IMR-90 (cell line): ENCODE measurements around the gene USP17L11. TPM values are rescaled to one million over a fixed set of nuclear protein-coding genes. Genes with fewer than 3 reads are reported as not detected.
"Not testable (repeated sequence)": the region's sequence is repeated elsewhere in the genome, so short reads cannot be mapped to it uniquely, and the experiment has no call there.

Source experiments
- ATAC-seq: fragments of 200-7000 bp; cut with Tn5 transposase; 2 replicates; pipeline ENCODE4 v1.9.1; 2020; ENCODE audit warnings: low read depth, mild to moderate bottlenecking, moderate library complexity
- Bru-seq: library from RNA; stranded (reverse); fragments of 400-500 nt; gene quantifications from one replicate; lab custom pipeline; 2021; lab: Mats Ljungman, UMichigan
- BruChase-seq, 2 experiments: library from RNA; stranded (reverse); fragments of 400-500 nt; gene quantifications; one replicate each; lab custom pipeline; 2021; lab: Mats Ljungman, UMichigan
- BruUV-seq: library from RNA; stranded (reverse); fragments of 400-500 nt; replicated peaks from 2 replicates; lab custom pipeline; 2021; lab: Mats Ljungman, UMichigan
- CTCF ChIA-PET: fragments of 300-600 bp; formaldehyde crosslinking; extraction: SDS; loops from one replicate; lab custom pipeline; 2021; ENCODE audit warnings: antibody characterized with exemption; lab: Yijun Ruan, JAX
- POLR2A ChIA-PET: fragments of 300-600 bp; sonication (Branson Sonifier 250); formaldehyde crosslinking; loops from one replicate; lab custom pipeline; 2022; ENCODE audit warnings: antibody characterized with exemption; ENCODE audit not compliant: unreplicated experiment; lab: Charles Lee
- DNase-seq: peaks from one replicate; pipeline ENCODE4 v3.0.0; 2013
- H2AFZ ChIP-seq: replicated peaks from 2 replicates; pipeline ENCODE3; 2013; ENCODE audit warnings: low read length, mild to moderate bottlenecking; ENCODE audit not compliant: poor library complexity
- H2AK5ac ChIP-seq: 2 replicates; pipeline ENCODE4 v1.6.1; 2013; ENCODE audit warnings: low read depth, low read length, inconsistent platforms
- H2AK9ac ChIP-seq: replicated peaks from 2 replicates; pipeline ENCODE3; 2013; ENCODE audit warnings: mild to moderate bottlenecking, low read depth, low read length, moderate library complexity; ENCODE audit not compliant: poor library complexity
- H2BK120ac ChIP-seq: 2 replicates; pipeline ENCODE4 v1.6.1; 2013; ENCODE audit warnings: low read depth, low read length, inconsistent platforms
- H2BK15ac ChIP-seq: 3 replicates; pipeline ENCODE4 v1.6.1; 2013; ENCODE audit warnings: low read depth, low read length, inconsistent platforms
- H2BK20ac ChIP-seq: 2 replicates; pipeline ENCODE4 v1.6.1; 2013; ENCODE audit warnings: low read depth, mild to moderate bottlenecking, inconsistent platforms, low read length, moderate library complexity
- H2BK5ac ChIP-seq: 2 replicates; pipeline ENCODE4 v1.6.1; 2013; ENCODE audit warnings: mild to moderate bottlenecking, low read depth, low read length, inconsistent platforms; ENCODE audit not compliant: poor library complexity, severe bottlenecking
- H3K14ac ChIP-seq: replicated peaks from 2 replicates; pipeline ENCODE4 v1.6.1; 2013; ENCODE audit warnings: low read depth, low read length, inconsistent platforms
- H3K18ac ChIP-seq: 2 replicates; pipeline ENCODE4 v1.6.1; 2013; ENCODE audit warnings: low read depth, low read length, control low read depth
- H3K23ac ChIP-seq: 2 replicates; pipeline ENCODE4 v1.6.1; 2013; ENCODE audit warnings: low read depth, low read length, inconsistent platforms
- H3K27ac ChIP-seq: 2 replicates; pipeline ENCODE4 v1.5.1; 2013; ENCODE audit warnings: mild to moderate bottlenecking, control low read depth, low read length; ENCODE audit not compliant: insufficient read depth
- H3K27me3 ChIP-seq: 2 replicates; pipeline ENCODE4 v1.6.1; 2013; ENCODE audit warnings: low read length; ENCODE audit not compliant: control insufficient read depth, insufficient read depth
- H3K36me3 ChIP-seq: 2 replicates; pipeline ENCODE4 v1.6.1; 2013; ENCODE audit warnings: low read length, mixed read lengths; ENCODE audit not compliant: control insufficient read depth, insufficient read depth
- H3K4ac ChIP-seq: 2 replicates; pipeline ENCODE4 v1.6.1; 2013; ENCODE audit warnings: low read depth, low read length, inconsistent platforms
- H3K4me1 ChIP-seq: 2 replicates; pipeline ENCODE4 v1.6.1; 2013; ENCODE audit warnings: low read length, mixed read lengths; ENCODE audit not compliant: control insufficient read depth, insufficient read depth
- H3K4me2 ChIP-seq: 2 replicates; pipeline ENCODE4 v1.6.1; 2013; ENCODE audit warnings: low read depth, mild to moderate bottlenecking, control low read depth, low read length, moderate library complexity
- H3K4me3 ChIP-seq: 2 replicates; pipeline ENCODE4 v1.5.1; 2013; ENCODE audit warnings: low read depth, mild to moderate bottlenecking, control low read depth, low read length, moderate library complexity; ENCODE audit not compliant: insufficient read depth
- H3K56ac ChIP-seq: 2 replicates; pipeline ENCODE4 v1.6.1; 2013; ENCODE audit warnings: low read length, inconsistent platforms; ENCODE audit not compliant: insufficient read depth; ENCODE audit errors: extremely low read depth
- H3K79me1 ChIP-seq, 2 experiments: 2 replicates each; pipeline ENCODE4 v1.6.1; 2013; ENCODE audit warnings: low read length in 2 of 2, inconsistent platforms in 1 of 2, low read depth in 1 of 2
- H3K9ac ChIP-seq: 2 replicates; pipeline ENCODE4 v1.6.1; 2013; ENCODE audit warnings: low read depth, low read length, control low read depth
- H3K9me1 ChIP-seq: 2 replicates; pipeline ENCODE4 v1.6.1; 2013; ENCODE audit warnings: low read length, inconsistent platforms; ENCODE audit not compliant: insufficient read depth
- H3K9me3 ChIP-seq: 2 replicates; pipeline ENCODE4 v1.6.1; 2013; ENCODE audit warnings: low read length; ENCODE audit not compliant: control insufficient read depth, insufficient read depth
- H4K20me1 ChIP-seq: 2 replicates; pipeline ENCODE4 v1.6.1; 2013; ENCODE audit warnings: low read length, inconsistent platforms; ENCODE audit not compliant: insufficient read depth
- H4K5ac ChIP-seq: 2 replicates; pipeline ENCODE4 v1.6.1; 2013; ENCODE audit warnings: mild to moderate bottlenecking, low read depth, low read length, control low read depth
- H4K8ac ChIP-seq, 2 experiments: 2 replicates each; pipeline ENCODE4 v1.6.1; 2013; ENCODE audit warnings: low read depth in 2 of 2, low read length in 2 of 2, control low read depth in 1 of 2, inconsistent platforms in 1 of 2
- H4K91ac ChIP-seq: 2 replicates; pipeline ENCODE4 v1.6.1; 2013; ENCODE audit warnings: low read depth, low read length, inconsistent platforms; ENCODE audit not compliant: insufficient read depth
- WGBS, 2 experiments: methylation state at CpG; one replicate each; pipeline versions ENCODE4 v1.1.5 to v1.1.7; 2013; ENCODE audit warnings: missing lambda C conversion rate in 2 of 2; ENCODE audit not compliant: insufficient read length in 1 of 2; ENCODE audit errors: extremely low coverage in 2 of 2; 5-methylcytosine and 5-hydroxymethylcytosine counted together
- dilution Hi-C: fragments of 300-500 bp; cut with HindIII; formaldehyde crosslinking; loops from one replicate; pipeline ENCODE4 v1.14.3; 2018; ENCODE audit warnings: low sequenced_read_pairs; ENCODE audit not compliant: unreplicated experiment
- in situ Hi-C: fragments of 300-500 bp; cut with MboI; formaldehyde crosslinking; loops from 3 replicates; pipeline ENCODE4 v1.14.3; 2019; ENCODE audit warnings: low sequenced_read_pairs, inconsistent platforms, mixed read lengths
- intact Hi-C: fragments of 100-400 bp; cut with micrococcal nuclease; formaldehyde crosslinking; loops from 2 replicates; pipeline ENCODE4 v1.10.0; 2022
- long read RNA-seq: library from polyadenylated mRNA; unstranded; transcript quantifications from one replicate; pipeline ENCODE4 v2.0.0, GENCODE V29; 2021; ENCODE audit not compliant: unreplicated experiment
- polyA plus RNA-seq, 3 experiments: library from polyadenylated mRNA; depleted of rRNA; stranded (reverse); fragments of >200 nt; gene quantifications; 2 replicates each; pipeline ENCODE4 v1.2.3, GENCODE V29; 2012; ENCODE audit warnings: low replicate concordance in 1 of 3
- total RNA-seq: library from RNA; depleted of rRNA; stranded (reverse); fragments of >200 nt; gene quantifications from 2 replicates; pipeline ENCODE4 v1.2.3, GENCODE V29; 2012; rRNA removed

USP17L11 gene
- total RNA-seq (not detected in 2 replicates), polyA plus RNA-seq (2012; rRNA removed) (not detected in 2 replicates), Bru-seq, nascent RNA (not detected), BruChase-seq, experiment 1, labeled RNA remaining after a 6-hour chase (not detected), BruChase-seq, experiment 2, labeled RNA remaining after a 2-hour chase (not detected)
- polyA plus RNA-seq (2012; cell fraction: cytosol; rRNA removed) = not detected in 2 replicates
- not detected in 2 replicates for polyA plus RNA-seq (2012; cell fraction: nucleus; rRNA removed; ENCODE audit: low replicate concordance)
- long read RNA-seq = 0 reads

- H2BK5ac ChIP-seq, ATAC-seq, H3K9me3 ChIP-seq, DNase-seq, H4K5ac ChIP-seq, H4K20me1 ChIP-seq, H2BK20ac ChIP-seq, H3K4me3 ChIP-seq, BruUV-seq, H4K8ac ChIP-seq, H3K4me2 ChIP-seq, in situ Hi-C loops, H3K56ac ChIP-seq, H3K4ac ChIP-seq, dilution Hi-C loops, H2AFZ ChIP-seq, H3K18ac ChIP-seq, H2AK5ac ChIP-seq, H2BK120ac ChIP-seq, H3K4me1 ChIP-seq, H3K36me3 ChIP-seq, POLR2A ChIA-PET, H3K23ac ChIP-seq, H3K9ac ChIP-seq, H3K9me1 ChIP-seq, H4K91ac ChIP-seq, H3K27me3 ChIP-seq, H3K27ac ChIP-seq, H2BK15ac ChIP-seq, H2AK9ac ChIP-seq, H3K79me1 ChIP-seq, intact Hi-C loops, H3K14ac ChIP-seq, CTCF ChIA-PET: not testable (repeated sequence)
- WGBS, 2 experiments = no CpG with 5 or more reads among the region's 14 CpGs
These were observed at the start of gene USP17L11 for GRCh38 chr4:9215105-9215504. Gene USP17L11, plus strand, starts transcription at chr4:9215405. Its CDS starts 0 bp downstream, at chr4:9215405.

- H3K9me1 ChIP-seq, CTCF ChIA-PET, H2BK5ac ChIP-seq, H4K91ac ChIP-seq, H3K9me3 ChIP-seq, H3K79me1 ChIP-seq, dilution Hi-C loops, H2BK120ac ChIP-seq, H3K27ac ChIP-seq, H4K8ac ChIP-seq, H2AK5ac ChIP-seq, DNase-seq, H3K4me3 ChIP-seq, ATAC-seq, intact Hi-C loops, H3K36me3 ChIP-seq, H2BK20ac ChIP-seq, H3K23ac ChIP-seq, H3K27me3 ChIP-seq, H2AFZ ChIP-seq, H3K4me1 ChIP-seq, H2AK9ac ChIP-seq, H3K14ac ChIP-seq, H3K56ac ChIP-seq, H3K4me2 ChIP-seq, H4K20me1 ChIP-seq, H3K9ac ChIP-seq, H3K18ac ChIP-seq, in situ Hi-C loops, POLR2A ChIA-PET, H4K5ac ChIP-seq, H3K4ac ChIP-seq, BruUV-seq, H2BK15ac ChIP-seq: not testable (repeated sequence)
- WGBS, 2 experiments = no CpG with 5 or more reads among the region's 8 CpGs
These were observed 49.2 kb upstream of the USP17L11 start for GRCh38 chr4:9165990-9166389.
